ENCODE results near the gene KAT6B.

KAT6B gene

DNA sequence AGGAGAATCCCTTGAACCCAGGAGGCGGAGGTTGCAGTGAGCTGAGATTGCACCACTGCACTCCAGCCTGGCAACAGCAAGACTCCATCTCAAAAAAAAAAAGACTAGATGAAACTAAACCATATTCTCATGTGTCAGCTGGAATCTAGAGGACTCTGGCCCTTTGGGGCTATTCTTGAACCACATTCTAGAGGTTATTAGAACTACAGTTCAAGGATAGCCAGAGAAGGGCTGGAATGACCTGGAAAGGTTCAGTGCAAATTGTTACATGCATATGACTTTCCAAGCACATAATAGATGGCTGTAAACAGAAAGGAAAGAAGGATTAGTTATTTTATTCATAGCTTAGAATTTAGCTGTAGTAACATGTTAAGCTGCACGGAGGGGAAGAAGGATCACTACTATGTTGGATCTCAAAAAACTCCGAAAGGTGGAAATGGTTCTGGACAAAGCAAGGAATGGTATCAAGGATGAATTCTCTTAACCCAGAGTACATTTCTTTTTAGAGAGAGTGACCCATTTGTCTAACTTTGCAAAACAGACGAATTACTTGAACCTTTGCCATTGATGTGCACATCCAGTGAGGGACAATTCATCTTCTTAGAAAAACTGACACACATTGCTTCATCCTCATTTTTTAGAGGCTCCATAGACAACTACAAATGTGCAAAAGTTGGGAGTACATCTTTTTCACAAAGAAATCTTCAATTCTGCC lies 161.1 kb downstream of the KAT6B start:
- no peak for DNase-seq
- no peaks in the 10 kb centered on the region for H3K9me3 ChIP-seq
- no peak overlapping the region for H3K4me3 ChIP-seq (ENCODE audit: low read depth, low read length)
- TF ChIP-seq, protein P1, sequence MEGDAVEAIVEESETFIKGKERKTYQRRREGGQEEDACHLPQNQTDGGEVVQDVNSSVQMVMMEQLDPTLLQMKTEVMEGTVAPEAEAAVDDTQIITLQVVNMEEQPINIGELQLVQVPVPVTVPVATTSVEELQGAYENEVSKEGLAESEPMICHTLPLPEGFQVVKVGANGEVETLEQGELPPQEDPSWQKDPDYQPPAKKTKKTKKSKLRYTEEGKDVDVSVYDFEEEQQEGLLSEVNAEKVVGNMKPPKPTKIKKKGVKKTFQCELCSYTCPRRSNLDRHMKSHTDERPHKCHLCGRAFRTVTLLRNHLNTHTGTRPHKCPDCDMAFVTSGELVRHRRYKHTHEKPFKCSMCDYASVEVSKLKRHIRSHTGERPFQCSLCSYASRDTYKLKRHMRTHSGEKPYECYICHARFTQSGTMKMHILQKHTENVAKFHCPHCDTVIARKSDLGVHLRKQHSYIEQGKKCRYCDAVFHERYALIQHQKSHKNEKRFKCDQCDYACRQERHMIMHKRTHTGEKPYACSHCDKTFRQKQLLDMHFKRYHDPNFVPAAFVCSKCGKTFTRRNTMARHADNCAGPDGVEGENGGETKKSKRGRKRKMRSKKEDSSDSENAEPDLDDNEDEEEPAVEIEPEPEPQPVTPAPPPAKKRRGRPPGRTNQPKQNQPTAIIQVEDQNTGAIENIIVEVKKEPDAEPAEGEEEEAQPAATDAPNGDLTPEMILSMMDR (IDR thresholded peaks at IDR 0.05; ENCODE audit: low read depth, low read length): no peak
- H3K4me1 ChIP-seq: no peaks in the 10 kb centered on the region
- H3K36me3 ChIP-seq: no peaks in the 10 kb centered on the region
- no peaks in the 10 kb centered on the region for H3K27me3 ChIP-seq

DNA sequence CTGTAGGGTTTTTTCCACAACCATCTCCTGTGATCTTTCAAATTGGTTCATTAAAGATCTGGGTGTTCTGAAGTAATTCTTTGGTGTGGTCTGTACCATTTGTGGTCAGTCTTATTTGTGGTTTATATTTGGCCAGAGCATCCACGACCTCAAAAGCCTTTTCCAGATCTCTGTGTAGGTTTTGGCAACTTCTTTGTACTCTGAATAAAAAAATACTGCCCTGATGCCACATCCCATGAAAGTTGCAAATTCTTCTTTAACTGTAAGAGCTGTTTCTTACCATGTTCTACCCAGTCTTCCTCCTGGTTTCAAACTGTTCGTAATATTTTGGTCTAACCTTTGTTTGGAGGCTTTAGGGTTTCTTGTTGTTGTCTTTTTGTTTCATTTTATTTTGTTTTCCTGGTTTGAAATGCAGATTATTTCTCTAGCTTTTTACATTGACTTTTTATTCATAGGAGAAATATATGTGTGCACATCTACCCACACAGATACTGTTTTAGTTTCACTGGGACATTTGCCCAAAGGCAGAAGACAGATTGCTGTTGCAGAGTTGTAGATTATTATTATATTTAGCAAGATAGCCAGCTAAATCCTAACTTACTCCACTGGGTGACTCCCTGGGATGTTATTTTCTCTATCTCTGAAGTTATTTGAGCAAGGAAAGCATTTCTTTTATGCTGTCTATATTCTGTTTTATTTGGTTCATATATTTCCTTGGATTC lies 161.8 kb downstream of the KAT6B start:
- no peaks in the 10 kb centered on the region for H3K27me3 ChIP-seq
- no peaks in the 10 kb centered on the region for H3K4me1 ChIP-seq
- no peak overlapping the region for H3K4me3 ChIP-seq (ENCODE audit: low read depth, low read length)
- no peaks in the 10 kb centered on the region for H3K36me3 ChIP-seq
- H3K9me3 ChIP-seq: no peaks in the 10 kb centered on the region
- DNase-seq: no peak
- TF ChIP-seq, protein P1 (IDR thresholded peaks at IDR 0.05; ENCODE audit: low read depth, low read length): no peak

DNA sequence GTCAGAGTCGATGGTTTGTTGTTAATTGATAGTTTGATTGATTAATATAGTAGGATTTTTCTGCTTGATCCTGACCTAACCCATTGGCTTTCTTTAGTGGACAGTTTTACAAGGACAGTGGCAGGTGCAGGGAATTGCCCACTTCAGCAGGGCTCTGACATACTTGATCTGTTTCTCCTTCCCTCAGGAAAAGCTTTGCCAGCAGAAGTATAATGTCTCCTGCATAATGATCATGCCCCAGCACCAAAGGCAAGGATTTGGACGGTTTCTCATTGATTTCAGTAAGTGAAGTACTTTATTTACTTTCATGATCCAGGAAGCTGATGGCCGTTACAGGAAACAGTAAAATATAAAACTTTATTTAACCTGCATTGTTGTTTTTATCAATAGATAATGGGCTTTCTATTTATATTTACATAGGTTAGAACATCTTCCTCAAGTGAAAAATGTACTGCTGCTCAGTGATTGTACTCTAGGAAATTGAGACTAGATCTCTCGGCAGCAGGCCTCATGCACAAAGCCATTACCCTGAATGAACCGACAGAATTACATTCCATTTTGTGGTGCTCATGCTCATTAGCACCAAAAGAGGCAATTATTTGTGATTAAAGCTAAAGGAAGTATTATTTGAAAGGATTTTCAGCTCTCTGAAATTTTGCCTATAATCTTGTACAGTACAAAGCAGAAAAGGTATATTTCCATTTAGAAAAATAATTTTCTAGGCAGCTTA lies 162.6 kb downstream of the KAT6B start:
- no peaks in the 10 kb centered on the region for H3K36me3 ChIP-seq
- H3K4me1 ChIP-seq: no peaks in the 10 kb centered on the region
- no peaks in the 10 kb centered on the region for H3K27me3 ChIP-seq
- H3K9me3 ChIP-seq: no peaks in the 10 kb centered on the region
- H3K4me3 ChIP-seq (ENCODE audit: low read depth, low read length): no peak overlapping the region
- TF ChIP-seq, protein P1 (IDR thresholded peaks at IDR 0.05; ENCODE audit: low read depth, low read length): no peak
- no peak for DNase-seq

DNA sequence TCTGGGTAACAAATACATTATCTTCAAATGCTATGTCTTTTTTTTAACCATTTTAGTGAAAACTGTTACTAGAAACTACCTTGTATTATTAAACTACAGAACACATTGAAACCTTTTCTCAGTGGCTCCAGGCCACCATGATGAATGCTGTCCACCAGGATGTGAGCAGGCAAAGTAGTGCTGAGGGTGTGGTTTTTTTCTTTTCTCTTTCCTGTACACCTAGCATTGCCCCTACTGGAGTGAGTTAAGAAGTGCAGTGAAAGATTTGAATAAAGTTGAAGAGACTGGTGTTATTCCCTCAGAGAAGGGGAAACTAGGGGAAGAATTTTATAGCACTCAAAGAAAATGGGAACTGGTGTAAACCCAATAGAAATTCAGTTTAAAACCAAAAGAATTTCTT lies 165.0 kb downstream of the KAT6B start:
- Histone ChIP-seq H3K36me3 (no peaks in the 10 kb centered on the region), H3K4me1 (no peaks in the 10 kb centered on the region), H3K27me3 (no peaks in the 10 kb centered on the region), H3K9me3 (no peaks in the 10 kb centered on the region), H3K4me3 (ENCODE audit: low read depth, low read length) (no peak overlapping the region)
- TF ChIP-seq, protein P1 (IDR thresholded peaks at IDR 0.05; ENCODE audit: low read depth, low read length): peak; percentile 55
- DNase-seq: no peak

DNA sequence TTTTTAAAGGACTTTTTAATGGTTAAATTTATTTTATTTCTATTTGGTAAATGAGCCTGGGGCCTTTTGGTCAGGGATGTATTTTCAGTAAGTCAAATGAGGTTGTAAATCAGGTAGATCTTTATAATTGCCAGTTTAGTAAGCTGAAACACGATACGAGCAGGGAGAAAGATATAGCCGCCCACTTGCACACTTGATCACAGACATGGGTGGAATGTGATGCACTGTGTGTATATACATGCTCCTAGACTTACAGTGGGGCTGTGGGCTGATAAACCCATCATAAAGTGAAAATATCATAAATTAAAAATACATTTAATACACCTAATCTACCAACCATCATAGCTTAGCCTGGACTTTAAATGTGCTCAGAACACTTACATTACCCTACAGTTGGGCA lies 165.7 kb downstream of the KAT6B start:
- H3K9me3 ChIP-seq: no peaks in the 10 kb centered on the region
- no peaks in the 10 kb centered on the region for H3K36me3 ChIP-seq
- TF ChIP-seq, protein P1 (IDR thresholded peaks at IDR 0.05; ENCODE audit: low read depth, low read length): no peak
- H3K4me3 ChIP-seq (ENCODE audit: low read depth, low read length): no peak overlapping the region
- no peak for DNase-seq
- no peaks in the 10 kb centered on the region for H3K4me1 ChIP-seq
- H3K27me3 ChIP-seq: no peaks in the 10 kb centered on the region

Data from BE2C (cell line).